ENCODE measurements around the gene GLT1D1.

DNA sequence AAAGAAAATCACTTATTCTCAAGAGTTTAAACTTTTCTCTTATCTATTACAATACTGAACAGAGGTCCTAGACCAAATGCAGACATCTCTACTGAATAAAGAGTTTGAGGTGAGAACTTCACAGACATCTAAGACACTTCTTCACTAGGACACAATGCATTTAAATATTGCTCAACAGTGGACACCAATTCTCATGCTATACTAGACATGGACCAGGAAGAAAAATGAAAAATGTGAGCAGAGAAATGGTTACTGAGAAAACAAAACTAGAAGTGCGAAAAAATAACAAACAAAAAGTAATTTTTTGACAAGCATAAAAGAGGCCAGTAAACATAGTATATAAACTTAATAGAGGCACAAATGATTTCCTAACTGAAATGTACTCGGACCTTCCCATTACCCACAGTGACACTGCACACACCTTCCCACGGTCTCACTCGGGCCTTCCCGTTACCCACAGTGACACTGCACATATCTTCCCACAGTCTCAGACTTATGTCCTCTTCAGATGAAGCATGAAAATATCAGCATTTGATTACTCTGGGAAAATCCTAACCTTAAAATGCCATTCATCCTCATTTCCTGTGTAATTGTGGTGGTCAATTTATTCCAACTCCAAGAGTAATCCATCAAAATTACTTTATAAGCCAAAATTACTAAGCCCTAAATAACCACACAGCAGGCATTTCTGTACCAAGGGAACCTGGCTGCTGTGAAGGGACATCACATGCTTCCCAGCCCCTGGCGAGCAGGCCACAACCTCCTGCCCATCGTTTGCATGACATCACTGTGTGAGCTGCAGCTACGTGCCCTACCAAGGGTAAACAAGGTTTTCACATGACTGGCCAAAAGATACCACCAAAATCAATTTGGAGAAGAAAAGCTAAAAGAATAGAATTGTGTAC, 35.9 kb upstream of the GLT1D1 start:
- TF ChIP-seq, protein P1, sequence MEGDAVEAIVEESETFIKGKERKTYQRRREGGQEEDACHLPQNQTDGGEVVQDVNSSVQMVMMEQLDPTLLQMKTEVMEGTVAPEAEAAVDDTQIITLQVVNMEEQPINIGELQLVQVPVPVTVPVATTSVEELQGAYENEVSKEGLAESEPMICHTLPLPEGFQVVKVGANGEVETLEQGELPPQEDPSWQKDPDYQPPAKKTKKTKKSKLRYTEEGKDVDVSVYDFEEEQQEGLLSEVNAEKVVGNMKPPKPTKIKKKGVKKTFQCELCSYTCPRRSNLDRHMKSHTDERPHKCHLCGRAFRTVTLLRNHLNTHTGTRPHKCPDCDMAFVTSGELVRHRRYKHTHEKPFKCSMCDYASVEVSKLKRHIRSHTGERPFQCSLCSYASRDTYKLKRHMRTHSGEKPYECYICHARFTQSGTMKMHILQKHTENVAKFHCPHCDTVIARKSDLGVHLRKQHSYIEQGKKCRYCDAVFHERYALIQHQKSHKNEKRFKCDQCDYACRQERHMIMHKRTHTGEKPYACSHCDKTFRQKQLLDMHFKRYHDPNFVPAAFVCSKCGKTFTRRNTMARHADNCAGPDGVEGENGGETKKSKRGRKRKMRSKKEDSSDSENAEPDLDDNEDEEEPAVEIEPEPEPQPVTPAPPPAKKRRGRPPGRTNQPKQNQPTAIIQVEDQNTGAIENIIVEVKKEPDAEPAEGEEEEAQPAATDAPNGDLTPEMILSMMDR (IDR thresholded peaks at IDR 0.05; ENCODE audit: insufficient read depth, low read length, poor library complexity, severe bottlenecking): no peak
- no peak for TF ChIP-seq EZH2phosphoT487 (conservative IDR thresholded peaks at IDR 0.05; ENCODE audit: low read length)
